ENCODE results near the gene HACE1.

- TF ChIP-seq CTCF (conservative IDR thresholded peaks at IDR 0.05; ENCODE audit: low read length), result no peak
- no peak for TF ChIP-seq EZH2phosphoT487 (IDR thresholded peaks at IDR 0.05; ENCODE audit: borderline replicate concordance)
Observed at GRCh38 chr6:104888066-104888465, 28.3 kb upstream of the HACE1 start.

Measured in Loucy (cell line).